GM12878 (cell line): ENCODE measurements around the gene CORO1C. TPM values are rescaled to one million over a fixed set of nuclear protein-coding genes. Genes with fewer than 3 reads are reported as not detected.

Source experiments
- BHLHE40 ChIP-seq, 2 experiments: fragments of 450-650 bp in 1 of 2; IDR thresholded peaks; 2 replicates each; pipeline ENCODE4 v1.6.1; 2011 to 2017; ENCODE audit warnings: low read depth in 2 of 2, borderline replicate concordance in 1 of 2, improper control_type of control experiment in 1 of 2, low read length in 1 of 2, mild to moderate bottlenecking in 1 of 2
- CHD4 ChIP-seq: fragments of 200-600 bp; sonication (generic); IDR thresholded peaks from 2 replicates; pipeline ENCODE4 v1.6.1; 2016; ENCODE audit warnings: mild to moderate bottlenecking
- EED ChIP-seq: sonication (generic); IDR thresholded peaks from 2 replicates; pipeline ENCODE4 v1.6.1; 2016; ENCODE audit warnings: antibody characterized with exemption, low read depth
- HDAC6 ChIP-seq: fragments of 200-600 bp; sonication (generic); IDR thresholded peaks from one replicate; pipeline ENCODE4 v1.8.0; 2017; ENCODE audit warnings: antibody characterized with exemption; ENCODE audit not compliant: unreplicated experiment
- HDGF ChIP-seq: fragments of 450-650 bp; IDR thresholded peaks from 2 replicates; pipeline ENCODE4 v1.6.1; 2016; ENCODE audit warnings: antibody characterized with exemption
- IKZF1 ChIP-seq: fragments of 450-650 bp; conservative IDR thresholded peaks from 2 replicates; pipeline ENCODE4 v1.6.1; 2017; ENCODE audit warnings: antibody characterized with exemption, mild to moderate bottlenecking
- MLLT1 ChIP-seq: fragments of 450-650 bp; IDR thresholded peaks from 2 replicates; pipeline ENCODE4 v1.6.1; 2016; ENCODE audit warnings: mild to moderate bottlenecking
- MXI1 ChIP-seq: fragments of 150-350 bp; IDR thresholded peaks from 2 replicates; pipeline ENCODE4 v1.6.1; 2011; ENCODE audit warnings: low read depth, mild to moderate bottlenecking, inconsistent platforms, low read length, improper control_type of control experiment
- NBN ChIP-seq: fragments of 450-650 bp; IDR thresholded peaks from 2 replicates; pipeline ENCODE4 v1.6.1; 2016
- NRF1 ChIP-seq: conservative IDR thresholded peaks from 2 replicates; pipeline ENCODE4 v1.6.1; 2011; ENCODE audit warnings: mild to moderate bottlenecking, low read depth, low read length, improper control_type of control experiment
- PAX5 ChIP-seq: IDR thresholded peaks from 2 replicates; pipeline ENCODE4 v1.6.1; 2011; ENCODE audit warnings: low read depth, low read length, borderline replicate concordance
- PBX3 ChIP-seq: IDR thresholded peaks from 2 replicates; pipeline ENCODE4 v1.6.1; 2011; ENCODE audit warnings: mild to moderate bottlenecking, low read depth, low read length, moderate library complexity; ENCODE audit not compliant: insufficient replicate concordance
- POLR2AphosphoS2 ChIP-seq: IDR thresholded peaks from 2 replicates; pipeline ENCODE4 v1.6.1; 2011; ENCODE audit warnings: low read depth, mild to moderate bottlenecking, low read length, improper control_type of control experiment, moderate library complexity
- POLR2AphosphoS5 ChIP-seq: IDR thresholded peaks from 2 replicates; pipeline ENCODE4 v1.6.1; 2011; ENCODE audit warnings: mild to moderate bottlenecking, low read length, inconsistent platforms
- RUNX3 ChIP-seq: IDR thresholded peaks from 2 replicates; pipeline ENCODE4 v1.6.1; 2012; ENCODE audit warnings: low read length, inconsistent platforms
- SIX5 ChIP-seq: IDR thresholded peaks from 2 replicates; pipeline ENCODE4 v1.6.1; 2011; ENCODE audit warnings: mild to moderate bottlenecking, low read depth, low read length, moderate library complexity; ENCODE audit not compliant: severe bottlenecking
- SKIL ChIP-seq: fragments of 450-650 bp; IDR thresholded peaks from 2 replicates; pipeline ENCODE4 v1.6.1; 2017; ENCODE audit warnings: mild to moderate bottlenecking, low read depth, inconsistent platforms; ENCODE audit not compliant: poor library complexity, severe bottlenecking
- SMAD5 ChIP-seq: IDR thresholded peaks from 2 replicates; pipeline ENCODE4 v1.6.1; 2016; ENCODE audit warnings: antibody characterized with exemption, low read depth
- SMC3 ChIP-seq: IDR thresholded peaks from 2 replicates; pipeline ENCODE4 v1.6.1; 2011; ENCODE audit warnings: low read length, improper control_type of control experiment, borderline replicate concordance
- SPI1 ChIP-seq: IDR thresholded peaks from 2 replicates; pipeline ENCODE4 v1.6.1; 2011; ENCODE audit warnings: low read depth, mild to moderate bottlenecking, low read length, moderate library complexity, borderline replicate concordance; ENCODE audit not compliant: insufficient read depth
- TAF1 ChIP-seq: IDR thresholded peaks from 2 replicates; pipeline ENCODE4 v1.6.1; 2011; ENCODE audit warnings: mild to moderate bottlenecking, low read depth, low read length, borderline replicate concordance
- polyA plus RNA-seq, 11 experiments: library from polyadenylated mRNA; depleted of rRNA in 4 of 11; unstranded in 6 of 11; stranded (reverse) in 5 of 11; fragments of >200 nt; fragmentation: Nextera tagmentation in 4 of 11; fragmentation: Illumina TruSeq in 1 of 11; extraction: Ambion mirVana in 4 of 11; extraction: Trizol in 1 of 11; gene quantifications; 1 replicate in 1 of 11; 2 replicates in 10 of 11; pipeline versions ENCODE4 v1.2.1 to v1.2.3, GENCODE V29; 2011 to 2016; ENCODE audit warnings: inconsistent platforms in 2 of 11, missing spikeins in 2 of 11, low read depth in 1 of 11
- total RNA-seq, 4 experiments: library from RNA; depleted of rRNA in 3 of 4; stranded (reverse); fragments of >200 nt in 3 of 4; fragmentation: Illumina TruSeq in 1 of 4; extraction: Trizol in 1 of 4; gene quantifications; 2 replicates each; pipeline versions ENCODE4 v1.2.1 to v1.2.3, GENCODE V29; 2013 to 2021

Gene CORO1C
- total and polyA plus RNA-seq, 10 of the 15 experiments (the other 5 are each of a cell fraction or from before 2014, with no cell fraction given): 52.7 to 254 (median 171) TPM

GRCh38 chr12:108730365-108731104 lies 783 bp downstream of the CORO1C start (continued):
- TF ChIP-seq PBX3 (no peak), HDAC6 (no peak), MLLT1 (peak; percentile 61), SKIL (peak; percentile 48), CHD4 (no peak), MXI1 (peak; percentile 65; the same call in 1 of the 2 replicates), POLR2AphosphoS2 (peak; percentile 23; the same call in 1 of the 2 replicates), SPI1 (peak; percentile 70; the same call in 1 of the 2 replicates), POLR2AphosphoS5 (peak; percentile 74), SMC3 (0 out of 2 replicates have a peak, but pooled peaks have one; percentile 10), RUNX3 (peak; percentile 80), HDGF (peak; percentile 24; the same call in 1 of the 2 replicates), IKZF1 (peak; percentile 76), NBN (peak; percentile 56), SIX5 (no peak), BHLHE40 (IDR thresholded peaks at IDR 0.05; ENCODE audit: borderline replicate concordance in 1 of 2, low read depth in 2 of 2, low read length in 1 of 2) (peak; percentile 45 to 47; a peak in 3 of 4 replicates), SMAD5 (0 out of 2 replicates have a peak, but pooled peaks have one; percentile 4), TAF1 (peak; percentile 61), NRF1 (0 out of 2 replicates have a peak, but pooled peaks have one; percentile 4), EED (peak; percentile 49; the same call in 1 of the 2 replicates), PAX5 (no peak)
